BE2C (cell line): ENCODE results near the gene ST6GALNAC1.

Source experiments
- DNase-seq: peaks from one replicate; pipeline ENCODE4 v3.0.0-alpha.2; 2020
- H3K27me3 ChIP-seq: fragments of 250-450 bp; sonication (Bioruptor Pico); 2 replicates; pipeline ENCODE4 v1.5.1; 2020; ENCODE audit warnings: mild to moderate bottlenecking
- H3K36me3 ChIP-seq: fragments of 250-450 bp; sonication (Bioruptor Pico); 2 replicates; pipeline ENCODE4 v1.5.1; 2020; ENCODE audit warnings: mild to moderate bottlenecking
- H3K4me1 ChIP-seq: fragments of 250-450 bp; sonication (Bioruptor Pico); 2 replicates; pipeline ENCODE4 v1.5.1; 2020
- H3K4me3 ChIP-seq: 2 replicates; pipeline ENCODE4 v1.5.1; 2011; ENCODE audit warnings: low read depth, low read length
- H3K9me3 ChIP-seq: fragments of 250-450 bp; sonication (Bioruptor Pico); 2 replicates; pipeline ENCODE4 v1.5.1; 2020
- CTCF ChIP-seq: IDR thresholded peaks from 2 replicates; pipeline ENCODE4 v1.5.1; 2012; ENCODE audit warnings: mild to moderate bottlenecking, low read depth, low read length

Gene ST6GALNAC1

GRCh38 chr17:76657505-76658241 lies 14.1 kb upstream of the ST6GALNAC1 start:
- TF ChIP-seq CTCF = no peak
- Histone ChIP-seq H3K9me3 (no peaks in the 10 kb centered on the region), H3K4me1 (peaks cover 3% of the 10 kb centered on the region; the same call in 1 of the 2 replicates), H3K27me3 (no peaks in the 10 kb centered on the region), H3K36me3 (no peaks in the 10 kb centered on the region), H3K4me3 (no peak overlapping the region)
- no peak for DNase-seq

GRCh38 chr17:76654408-76654807 lies 10.9 kb upstream of the ST6GALNAC1 start:
- peaks cover under 1% of the 10 kb centered on the region; the same call in 1 of the 2 replicates for H3K4me1 ChIP-seq
- H3K9me3 ChIP-seq = no peaks in the 10 kb centered on the region
- no peak for DNase-seq
- H3K27me3 ChIP-seq = no peaks in the 10 kb centered on the region
- TF ChIP-seq CTCF = no peak
- no peaks in the 10 kb centered on the region for H3K36me3 ChIP-seq
- H3K4me3 ChIP-seq = no peak overlapping the region

- H3K27me3 ChIP-seq = no peaks in the 10 kb centered on the region
- DNase-seq = no peak
- no peak overlapping the region for H3K4me3 ChIP-seq
- no peaks in the 10 kb centered on the region for H3K4me1 ChIP-seq
- H3K9me3 ChIP-seq = no peaks in the 10 kb centered on the region; the same call in 1 of the 2 replicates
- H3K36me3 ChIP-seq = no peaks in the 10 kb centered on the region
- no peak for TF ChIP-seq CTCF
These were observed 6.9 kb upstream of the ST6GALNAC1 start for GRCh38 chr17:76650504-76650903.

GRCh38 chr17:76646712-76647111 lies 3.2 kb upstream of the ST6GALNAC1 start:
- no peak overlapping the region for H3K4me3 ChIP-seq
- H3K9me3 ChIP-seq = no peaks in the 10 kb centered on the region; the same call in 1 of the 2 replicates
- H3K4me1 ChIP-seq = no peaks in the 10 kb centered on the region
- H3K27me3 ChIP-seq = no peaks in the 10 kb centered on the region
- no peak for TF ChIP-seq CTCF
- no peak for DNase-seq
- no peaks in the 10 kb centered on the region for H3K36me3 ChIP-seq

- no peak for TF ChIP-seq CTCF
- H3K36me3 ChIP-seq = no peaks in the 10 kb centered on the region
- no peak for DNase-seq
These were observed 1.9 kb upstream of the ST6GALNAC1 start for GRCh38 chr17:76645481-76645880.

GRCh38 chr17:76644995-76645394 lies 1.4 kb upstream of the ST6GALNAC1 start:
- H3K27me3 ChIP-seq = no peaks in the 10 kb centered on the region
- H3K4me3 ChIP-seq = no peak overlapping the region
- no peak for TF ChIP-seq CTCF
- no peaks in the 10 kb centered on the region for H3K36me3 ChIP-seq
- peaks cover 14% of the 10 kb centered on the region for H3K4me1 ChIP-seq
- no peaks in the 10 kb centered on the region; the same call in 1 of the 2 replicates for H3K9me3 ChIP-seq
- DNase-seq = no peak

More at GRCh38 chr17:76645481-76645880, 1.9 kb upstream of the ST6GALNAC1 start:
- Histone ChIP-seq H3K27me3 (no peaks in the 10 kb centered on the region), H3K4me3 (no peak overlapping the region), H3K9me3 (no peaks in the 10 kb centered on the region; the same call in 1 of the 2 replicates), H3K4me1 (peaks cover 9% of the 10 kb centered on the region)
